HepG2 (cell line): Measurements from ENCODE around the gene NOP58. TPM values are rescaled to one million over a fixed set of nuclear protein-coding genes. Genes with fewer than 3 reads are reported as not detected.

Experiments
- ATAD3A ChIP-seq: sonication (generic); formaldehyde crosslinking; IDR thresholded peaks from 2 replicates; pipeline ENCODE4 v1.4.0; 2020; ENCODE audit warnings: missing genetic modification reagents
- KDM6A ChIP-seq: IDR thresholded peaks from 2 replicates; pipeline ENCODE4 v1.6.1; 2016; ENCODE audit warnings: low read depth
- POGK ChIP-seq: sonication (generic); formaldehyde crosslinking; conservative IDR thresholded peaks from 2 replicates; pipeline ENCODE4 v1.8.0; 2022; ENCODE audit warnings: mild to moderate bottlenecking, moderate library complexity, missing genetic modification reagents
- RBFOX2 ChIP-seq: fragments of 200-400 bp; formaldehyde crosslinking; IDR thresholded peaks from 2 replicates; pipeline ENCODE4 v1.6.1; 2017; ENCODE audit warnings: low read depth, mild to moderate bottlenecking, low read length
- SPEN ChIP-seq: sonication (generic); formaldehyde crosslinking; IDR thresholded peaks from 2 replicates; pipeline ENCODE4 v1.5.1; 2020; ENCODE audit warnings: low read depth, mild to moderate bottlenecking, missing genetic modification reagents
- TCF7L2 ChIP-seq: IDR thresholded peaks from 2 replicates; pipeline ENCODE4 v1.6.1; 2011; ENCODE audit warnings: mild to moderate bottlenecking, low read depth, low read length, moderate library complexity
- ZBTB20 ChIP-seq: sonication (generic); formaldehyde crosslinking; IDR thresholded peaks from 2 replicates; pipeline ENCODE4 v1.8.1; 2023; ENCODE audit warnings: missing genetic modification reagents, low read depth, mild to moderate bottlenecking, borderline replicate concordance
- ZBTB33 ChIP-seq: sonication (generic); formaldehyde crosslinking; IDR thresholded peaks from 2 replicates; pipeline ENCODE4 v1.4.0; 2020; ENCODE audit warnings: missing genetic modification reagents
- ZEB1 ChIP-seq: IDR thresholded peaks from 2 replicates; pipeline ENCODE4 v1.6.1; 2012; ENCODE audit warnings: mild to moderate bottlenecking, low read depth, inconsistent platforms; ENCODE audit not compliant: insufficient replicate concordance
- ZFP36 ChIP-seq: fragments of 150-350 bp; IDR thresholded peaks from 2 replicates; pipeline ENCODE4 v1.6.1; 2018; ENCODE audit warnings: borderline replicate concordance, low read length, low read depth; ENCODE audit not compliant: partially characterized antibody
- ZFYVE20 ChIP-seq: sonication (generic); formaldehyde crosslinking; IDR thresholded peaks from 2 replicates; pipeline ENCODE4 v1.8.0; 2023; ENCODE audit warnings: low read depth, mild to moderate bottlenecking, moderate library complexity, missing genetic modification reagents, borderline replicate concordance
- ZNF235 ChIP-seq: sonication (generic); formaldehyde crosslinking; IDR thresholded peaks from 2 replicates; pipeline ENCODE4 v1.8.1; 2023; ENCODE audit warnings: mild to moderate bottlenecking, missing genetic modification reagents, borderline replicate concordance
- ZNF251 ChIP-seq: sonication (generic); formaldehyde crosslinking; IDR thresholded peaks from 2 replicates; pipeline ENCODE4 v1.9.0; 2021; ENCODE audit warnings: mild to moderate bottlenecking, missing genetic modification reagents
- ZNF557 ChIP-seq: sonication (generic); formaldehyde crosslinking; IDR thresholded peaks from 2 replicates; pipeline ENCODE4 v1.4.0; 2020; ENCODE audit warnings: missing genetic modification reagents
- ZNF639 ChIP-seq: conservative IDR thresholded peaks from 2 replicates; pipeline ENCODE4 v1.6.1; 2018; ENCODE audit warnings: missing genetic modification reagents
- ZNF816 ChIP-seq: sonication (generic); formaldehyde crosslinking; IDR thresholded peaks from 2 replicates; pipeline ENCODE4 v1.8.0; 2022; ENCODE audit warnings: missing genetic modification reagents, mild to moderate bottlenecking, borderline replicate concordance
- polyA plus RNA-seq, 8 experiments: library from polyadenylated mRNA; depleted of rRNA in 3 of 8; stranded (reverse) in 7 of 8; unstranded in 1 of 8; fragments of >200 nt; fragmentation: Illumina TruSeq in 4 of 8; extraction: Trizol in 4 of 8; gene quantifications; 2 replicates each; pipeline versions ENCODE4 v1.2.1 to v1.2.3, GENCODE V29; 2011 to 2016; ENCODE audit warnings: low read depth in 4 of 8, missing spikeins in 1 of 8, mixed read lengths in 1 of 8; ENCODE audit not compliant: insufficient read depth in 1 of 8
- total RNA-seq, 5 experiments: library from RNA; depleted of rRNA; stranded (reverse); fragments of >200 nt; fragmentation: Illumina TruSeq; extraction: Trizol; gene quantifications; 2 replicates each; pipeline ENCODE4 v1.2.3, GENCODE V29; 2016; ENCODE audit warnings: low read depth in 1 of 5
- TF ChIP-seq, protein P1 (sequence below): sonication (generic); formaldehyde crosslinking; IDR thresholded peaks from 2 replicates; pipeline ENCODE4 v1.9.0; 2021; ENCODE audit warnings: missing genetic modification reagents, borderline replicate concordance
- TF ChIP-seq, protein P2 (sequence below): sonication (generic); formaldehyde crosslinking; IDR thresholded peaks from 2 replicates; pipeline ENCODE4 v1.4.0; 2020; ENCODE audit warnings: missing genetic modification reagents

NOP58 gene
- total and polyA plus RNA-seq, 2 of the 13 experiments (the other 11 are each of a cell fraction or from before 2014, with no cell fraction given), result 74.9 to 203 TPM

GRCh38 chr2:202238234-202239197, 27.0 kb upstream of the NOP58 start, which contains the start of gene SUMO1 (continued):
- TF ChIP-seq, protein P1, sequence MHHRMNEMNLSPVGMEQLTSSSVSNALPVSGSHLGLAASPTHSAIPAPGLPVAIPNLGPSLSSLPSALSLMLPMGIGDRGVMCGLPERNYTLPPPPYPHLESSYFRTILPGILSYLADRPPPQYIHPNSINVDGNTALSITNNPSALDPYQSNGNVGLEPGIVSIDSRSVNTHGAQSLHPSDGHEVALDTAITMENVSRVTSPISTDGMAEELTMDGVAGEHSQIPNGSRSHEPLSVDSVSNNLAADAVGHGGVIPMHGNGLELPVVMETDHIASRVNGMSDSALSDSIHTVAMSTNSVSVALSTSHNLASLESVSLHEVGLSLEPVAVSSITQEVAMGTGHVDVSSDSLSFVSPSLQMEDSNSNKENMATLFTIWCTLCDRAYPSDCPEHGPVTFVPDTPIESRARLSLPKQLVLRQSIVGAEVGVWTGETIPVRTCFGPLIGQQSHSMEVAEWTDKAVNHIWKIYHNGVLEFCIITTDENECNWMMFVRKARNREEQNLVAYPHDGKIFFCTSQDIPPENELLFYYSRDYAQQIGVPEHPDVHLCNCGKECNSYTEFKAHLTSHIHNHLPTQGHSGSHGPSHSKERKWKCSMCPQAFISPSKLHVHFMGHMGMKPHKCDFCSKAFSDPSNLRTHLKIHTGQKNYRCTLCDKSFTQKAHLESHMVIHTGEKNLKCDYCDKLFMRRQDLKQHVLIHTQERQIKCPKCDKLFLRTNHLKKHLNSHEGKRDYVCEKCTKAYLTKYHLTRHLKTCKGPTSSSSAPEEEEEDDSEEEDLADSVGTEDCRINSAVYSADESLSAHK, result no peak
- TF ChIP-seq ZNF557 (CRISPR knock-in tag) (0 out of 2 replicates have a peak, but pooled peaks have one; percentile 46), ZBTB33 (CRISPR knock-in tag) (peak; percentile 27; the same call in 1 of the 2 replicates), POGK (CRISPR knock-in tag) (peak; percentile 71), ZNF639 (no peak; the same call in 1 of the 2 replicates), ZEB1 (no peak), ZFP36 (no peak), KDM6A (CRISPR knock-in tag) (0 out of 2 replicates have a peak, but pooled peaks have one; percentile 28), ZNF251 (CRISPR knock-in tag) (no peak), SPEN (peak; percentile 89), RBFOX2 (no peak; the same call in 1 of the 2 replicates), TCF7L2 (no peak), ZNF816 (no peak), ZNF235 (CRISPR knock-in tag) (peak; percentile 89; the same call in 1 of the 2 replicates), ZFYVE20 (CRISPR knock-in tag) (no peak), ZBTB20 (CRISPR knock-in tag) (peak; percentile 29; the same call in 1 of the 2 replicates), ATAD3A (CRISPR knock-in tag) (no peak)
- TF ChIP-seq, protein P2, sequence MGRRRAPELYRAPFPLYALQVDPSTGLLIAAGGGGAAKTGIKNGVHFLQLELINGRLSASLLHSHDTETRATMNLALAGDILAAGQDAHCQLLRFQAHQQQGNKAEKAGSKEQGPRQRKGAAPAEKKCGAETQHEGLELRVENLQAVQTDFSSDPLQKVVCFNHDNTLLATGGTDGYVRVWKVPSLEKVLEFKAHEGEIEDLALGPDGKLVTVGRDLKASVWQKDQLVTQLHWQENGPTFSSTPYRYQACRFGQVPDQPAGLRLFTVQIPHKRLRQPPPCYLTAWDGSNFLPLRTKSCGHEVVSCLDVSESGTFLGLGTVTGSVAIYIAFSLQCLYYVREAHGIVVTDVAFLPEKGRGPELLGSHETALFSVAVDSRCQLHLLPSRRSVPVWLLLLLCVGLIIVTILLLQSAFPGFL (CRISPR knock-in tag), result no peak
